Right renal cortex interstitium (tissue), 3 donors: ENCODE results near the gene PTPRG. TPM values are rescaled to one million over a fixed set of nuclear protein-coding genes. Genes with fewer than 3 reads are reported as not detected.

Source experiments
- DNase-seq, 3 donors: peaks; one replicate each; pipeline ENCODE4 v3.0.0-alpha.2; 2013; ENCODE audit warnings: low read depth in 3 of 3, low spot score in 2 of 3
- polyA plus RNA-seq, 3 donors: library from polyadenylated mRNA; unstranded; fragments of 120-200 nt; gene quantifications; one replicate each; pipeline ENCODE4 v1.2.1, GENCODE V29; 2013; ENCODE audit not compliant: insufficient read length in 3 of 3

PTPRG gene
- polyA plus RNA-seq, 3 donors, result 87.3 to 97.7 (median 93.7) TPM

GRCh38 chr3:62125380-62125779 lies 564.0 kb downstream of the PTPRG start:
- no peak for DNase-seq

- no peak for DNase-seq
Measured at GRCh38 chr3:62127116-62127515, 565.7 kb downstream of the PTPRG start.

- DNase-seq, result no peak
Measured at GRCh38 chr3:62128051-62128450, 566.7 kb downstream of the PTPRG start.

DNA sequence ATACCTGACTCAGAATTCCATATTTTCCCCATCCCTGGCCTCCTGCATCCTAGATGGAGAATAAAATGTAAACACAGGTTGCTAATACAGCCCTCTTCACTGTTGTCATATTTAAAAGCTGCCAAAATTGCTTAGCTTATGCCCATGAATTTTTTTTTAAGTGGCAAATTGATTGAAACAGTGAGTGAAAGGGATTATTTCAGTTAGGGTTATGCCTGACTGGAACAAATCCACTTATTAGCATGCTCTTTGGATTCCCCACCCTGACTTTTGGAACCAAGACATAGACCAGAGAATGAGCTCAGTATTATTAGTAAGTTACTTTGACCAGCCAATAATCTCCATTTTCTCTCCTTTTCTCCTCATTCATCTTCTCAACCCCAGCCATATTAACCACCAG lies 567.3 kb downstream of the PTPRG start:
- no peak for DNase-seq

DNA sequence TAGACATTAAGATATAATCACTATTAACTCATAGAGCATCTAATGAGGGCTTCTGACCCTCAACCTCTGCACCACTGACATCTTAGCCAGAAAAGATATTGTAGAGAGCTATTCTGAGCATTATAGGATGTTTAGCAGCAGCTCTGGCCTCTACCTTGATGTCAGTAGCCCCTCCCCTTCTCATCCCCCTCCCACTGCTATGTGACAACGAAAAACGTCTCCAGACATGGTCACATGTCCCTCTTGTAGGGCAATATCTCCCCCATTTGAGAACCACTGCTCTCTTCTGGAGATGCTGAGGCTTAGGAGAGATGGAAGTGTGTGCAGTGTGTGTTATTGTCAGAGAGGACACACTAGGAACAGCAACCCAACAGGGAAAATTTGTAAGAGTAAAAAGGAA lies 569.7 kb downstream of the PTPRG start:
- no peak for DNase-seq

DNA sequence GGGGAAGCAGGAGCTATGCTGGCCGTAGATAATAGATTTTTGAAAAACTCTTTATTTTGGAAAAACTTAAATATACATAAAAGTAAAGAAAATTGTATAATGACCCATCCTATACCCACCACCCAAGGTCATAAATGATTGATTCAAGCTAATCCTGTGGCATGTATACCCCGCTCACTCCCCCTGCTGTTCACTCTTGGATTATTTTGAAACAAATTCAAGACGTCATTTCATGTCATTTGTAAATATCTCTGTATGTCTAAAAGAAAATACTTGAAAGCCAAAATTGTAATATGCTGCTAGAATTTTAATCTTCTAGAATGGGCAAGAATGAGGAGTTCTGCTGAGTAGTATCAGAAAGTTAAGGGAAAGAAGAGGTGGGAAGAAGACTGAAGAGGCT lies 570.2 kb downstream of the PTPRG start:
- DNase-seq, result no peak

DNA sequence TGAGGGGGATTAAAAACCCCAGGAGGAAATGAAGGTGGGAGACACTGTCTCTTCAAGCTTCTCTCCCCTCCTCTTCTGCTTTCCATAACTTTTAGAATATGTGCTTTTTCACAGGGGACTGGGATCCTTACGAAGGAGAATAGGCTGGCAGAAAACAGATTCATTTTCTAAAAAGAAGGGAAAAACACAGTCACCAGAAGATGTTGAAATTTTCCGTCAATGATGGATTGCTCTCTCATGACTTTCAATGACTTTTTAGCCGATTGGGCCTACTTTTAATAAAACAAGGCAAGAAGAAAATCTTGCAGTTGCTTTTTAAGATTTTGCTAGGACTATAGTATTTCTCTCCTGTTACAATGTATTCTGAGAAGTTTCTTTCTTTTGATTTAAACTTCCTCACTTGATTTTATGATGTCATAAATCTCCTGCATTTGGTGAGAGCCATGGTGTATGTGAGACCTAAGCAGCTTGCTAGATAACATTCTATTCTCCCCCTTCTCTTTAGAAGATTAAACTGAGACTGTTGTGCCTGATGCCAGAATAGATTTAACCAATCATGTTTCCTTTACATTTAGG lies 570.7 kb downstream of the PTPRG start:
- no peak for DNase-seq

GRCh38 chr3:62133015-62133414 lies 571.6 kb downstream of the PTPRG start:
- DNase-seq, result no peak

DNA sequence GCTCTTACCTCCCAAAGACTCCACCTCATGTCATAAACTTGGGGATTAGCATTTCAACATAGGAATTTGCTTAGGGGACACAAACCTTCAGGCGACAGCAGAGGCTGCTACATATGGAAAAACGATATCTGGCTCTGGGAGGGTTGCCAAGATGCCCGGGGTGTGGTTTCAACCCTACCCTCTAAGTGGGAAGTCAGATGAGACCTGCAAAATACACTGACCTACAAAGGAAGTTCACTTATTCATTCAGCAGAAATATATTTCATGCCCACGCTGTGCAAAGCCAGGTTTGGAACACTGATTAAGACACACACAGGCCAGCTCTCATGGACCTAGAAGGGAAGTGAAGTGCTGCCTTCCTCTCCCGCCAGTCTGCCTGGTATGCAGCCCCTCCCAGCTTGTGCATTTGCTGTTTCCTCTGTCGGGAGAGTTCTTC lies 572.7 kb downstream of the PTPRG start:
- no peak for DNase-seq

- DNase-seq, result no peak
Measured at GRCh38 chr3:62135741-62136140, 574.4 kb downstream of the PTPRG start.

GRCh38 chr3:62139957-62140356 lies 578.6 kb downstream of the PTPRG start:
- no peak for DNase-seq

DNA sequence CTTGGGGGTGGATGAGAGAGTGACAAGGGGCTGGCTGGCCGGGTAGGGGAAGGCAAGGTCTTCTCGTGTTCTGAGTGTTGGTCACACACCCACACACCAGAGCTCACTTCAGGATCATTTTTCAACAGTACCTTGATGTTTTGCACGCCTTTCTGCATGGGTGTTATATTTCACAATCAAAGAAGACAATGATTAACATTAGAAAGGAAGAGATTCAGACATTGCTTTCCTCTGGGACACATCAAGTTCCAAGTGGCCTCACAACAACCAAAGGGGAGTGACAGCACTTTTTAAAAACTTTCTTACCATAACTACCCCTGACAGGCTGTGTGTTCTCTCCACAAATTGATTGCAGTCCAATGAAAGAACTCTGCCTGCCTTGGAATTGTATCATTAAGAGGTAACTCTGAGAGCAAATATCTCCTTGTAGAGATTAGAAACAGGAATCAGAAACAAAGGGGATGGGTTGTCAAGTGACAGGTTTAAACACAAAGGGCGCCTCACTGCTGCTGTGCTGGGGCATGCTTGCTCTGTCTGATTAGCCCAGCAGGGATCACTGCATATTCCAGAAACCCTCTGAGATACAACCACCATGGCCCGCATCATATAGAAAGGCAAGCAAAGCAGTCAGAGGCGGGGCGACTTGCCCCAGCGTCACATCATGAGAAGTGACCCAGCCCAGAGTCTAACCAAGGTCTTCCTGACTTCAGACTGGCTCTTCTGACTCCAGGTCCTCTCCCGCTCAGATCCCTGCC lies 581.1 kb downstream of the PTPRG start:
- DNase-seq, result peak in 1 of 3 donors; percentile 43

- DNase-seq, result no peak
Measured at GRCh38 chr3:62143843-62144450, 582.6 kb downstream of the PTPRG start.

- DNase-seq, result no peak
Measured at GRCh38 chr3:62144482-62144881, 583.1 kb downstream of the PTPRG start.

- DNase-seq, result no peak
Measured at GRCh38 chr3:62145086-62145757, 583.9 kb downstream of the PTPRG start.

- no peak for DNase-seq
Measured at GRCh38 chr3:62149539-62149938, 588.2 kb downstream of the PTPRG start.

DNA sequence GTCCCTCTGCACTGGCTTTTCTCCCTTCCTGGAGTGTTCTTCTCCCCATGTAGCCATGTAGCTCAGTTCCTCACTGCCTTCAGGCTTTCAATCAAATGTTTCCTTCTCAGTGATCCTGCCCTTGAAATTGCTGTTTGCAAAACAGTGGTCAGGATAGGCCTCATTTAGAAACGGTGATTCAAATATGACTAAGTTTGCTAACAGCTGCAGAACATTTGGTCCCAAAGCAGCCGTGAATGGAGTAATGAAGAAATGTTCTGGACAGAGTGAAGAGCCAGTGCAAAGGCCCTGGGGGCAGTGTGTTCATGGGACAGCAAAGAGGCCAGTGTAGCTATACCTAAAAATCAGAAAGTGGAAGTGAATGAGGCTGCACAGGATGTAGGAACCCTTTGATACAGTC lies 588.6 kb downstream of the PTPRG start:
- no peak for DNase-seq

DNA sequence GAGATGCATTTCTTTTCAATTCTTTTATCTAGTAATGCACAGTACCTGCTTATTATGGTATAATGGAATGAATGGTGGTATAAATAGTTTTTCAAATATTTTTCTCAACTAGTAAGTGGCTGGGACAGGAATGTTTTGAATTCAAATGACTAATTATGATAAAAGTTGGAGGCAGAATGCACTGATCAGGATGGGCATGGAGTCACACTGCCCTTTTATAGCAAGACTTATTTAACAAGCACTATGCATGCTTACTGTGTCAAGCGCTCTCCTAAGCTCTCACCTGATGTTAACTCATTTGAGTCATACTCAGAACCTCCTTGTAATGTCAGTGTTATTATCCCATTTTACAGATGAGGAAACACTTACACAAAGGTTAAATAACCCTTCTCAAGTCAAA lies 590.2 kb downstream of the PTPRG start:
- DNase-seq, result no peak

- DNase-seq, result no peak
Measured at GRCh38 chr3:62153231-62153630, 591.9 kb downstream of the PTPRG start.

DNA sequence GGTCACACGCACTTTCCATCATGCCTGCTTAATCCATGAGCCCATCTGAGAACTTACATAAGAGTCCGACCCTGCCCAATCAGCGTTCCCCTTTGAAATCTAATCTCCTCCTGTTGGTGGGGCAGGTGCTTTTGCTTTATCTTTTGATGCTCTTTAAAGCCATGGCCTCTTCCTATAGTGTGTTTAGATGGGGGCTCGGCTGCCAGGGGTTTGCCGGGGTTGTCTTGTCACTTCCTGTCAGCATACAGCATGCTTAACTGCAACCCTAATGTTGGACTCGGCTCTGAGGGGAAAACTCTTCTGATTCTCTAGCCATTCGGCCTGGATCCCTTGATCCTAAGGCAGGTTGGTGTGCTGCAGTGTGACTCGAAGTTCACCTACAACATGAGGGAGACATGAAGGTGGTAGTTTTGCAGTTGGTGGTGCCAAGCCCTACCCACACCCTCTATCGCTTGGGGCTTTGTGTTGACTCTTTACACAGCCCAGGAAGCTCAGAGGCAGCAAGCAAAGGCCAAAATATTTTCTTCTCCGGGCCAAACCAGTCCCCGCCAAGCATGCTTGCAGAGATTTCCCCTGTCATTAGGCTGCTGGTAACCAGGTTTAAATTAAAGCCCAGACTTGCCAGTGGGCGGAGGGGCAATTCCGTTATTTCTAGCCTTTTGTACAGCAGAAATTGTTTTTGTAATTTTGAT lies 593.2 kb downstream of the PTPRG start:
- no peak for DNase-seq
